GM21723 (cell line): ENCODE data around the gene RNF111.

ENCODE experiments used
- ATAC-seq: cut with Tn5 transposase; IDR thresholded peaks from one replicate; pipeline ENCODE4 v1.9.1; 2021; ENCODE audit warnings: mild to moderate bottlenecking, moderate library complexity; ENCODE audit not compliant: unreplicated experiment

The RNF111 gene

GRCh38 chr15:58987491-58988005 lies at the start of gene RNF111:
RNF111 (plus strand) TSS chr15:58987663; CDS start chr15:59030823, 43,160 bp downstream.
- peak; percentile 71 for ATAC-seq

GRCh38 chr15:58947179-58947578 lies 40.3 kb upstream of the RNF111 start:
- no peak for ATAC-seq

GRCh38 chr15:58951388-58952007 lies 36.0 kb upstream of the RNF111 start:
- no peak for ATAC-seq

- no peak for ATAC-seq
Measured at GRCh38 chr15:58952751-58953150, 34.7 kb upstream of the RNF111 start.

- ATAC-seq = peak; percentile 61
Measured at GRCh38 chr15:58957101-58957973, 30.1 kb upstream of the RNF111 start.

GRCh38 chr15:58958811-58959210 lies 28.7 kb upstream of the RNF111 start:
- ATAC-seq = no peak

GRCh38 chr15:58962136-58962535 lies 25.3 kb upstream of the RNF111 start:
- no peak for ATAC-seq

- no peak for ATAC-seq
Measured at GRCh38 chr15:58962662-58963565, 24.5 kb upstream of the RNF111 start.

- no peak for ATAC-seq
Measured at GRCh38 chr15:58966698-58967097, 20.8 kb upstream of the RNF111 start.

GRCh38 chr15:58967479-58967878 lies 20.0 kb upstream of the RNF111 start:
- no peak for ATAC-seq

- no peak for ATAC-seq
Measured at GRCh38 chr15:58977887-58978286, 9.6 kb upstream of the RNF111 start.

- ATAC-seq = no peak
Measured at GRCh38 chr15:58980351-58980939, 7.0 kb upstream of the RNF111 start.

- no peak for ATAC-seq
Measured at GRCh38 chr15:58981808-58982475, 5.5 kb upstream of the RNF111 start.

- ATAC-seq = no peak
Measured at GRCh38 chr15:58983261-58983660, 4.2 kb upstream of the RNF111 start.

GRCh38 chr15:58985443-58985842 lies 2.0 kb upstream of the RNF111 start:
- ATAC-seq = no peak

GRCh38 chr15:58987036-58987435 lies 427 bp upstream of the RNF111 start:
- ATAC-seq = no peak

- peak; percentile 53 for ATAC-seq
Measured at GRCh38 chr15:58988006-58988785, 733 bp downstream of the RNF111 start.

GRCh38 chr15:58992181-58992580 lies 4.7 kb downstream of the RNF111 start:
- ATAC-seq = no peak

GRCh38 chr15:58994906-58995453 lies 7.5 kb downstream of the RNF111 start:
- no peak for ATAC-seq
